ENCODE measurements around the gene SLC39A11. TPM values are rescaled to one million over a fixed set of nuclear protein-coding genes. Genes with fewer than 3 reads are reported as not detected.

The SLC39A11 gene
- total RNA-seq, 1 donor from 2014 or later = 23.2 TPM

GRCh38 chr17:72662827-72663190, 429.7 kb downstream of the SLC39A11 start:
- Mint-ChIP-seq H3K36me3 (no peaks in the 10 kb centered on the region), H3K9me3 (peaks cover 16% of the 10 kb centered on the region), H3K27me3 (no peaks in the 10 kb centered on the region), H3K4me1 (ENCODE audit: unreplicated experiment) (peaks cover 35% of the 10 kb centered on the region), H3K4me3 (no peak overlapping the region), H3K27ac (no peak overlapping the region)
- no peak for DNase-seq (ENCODE audit: extremely low spot score, unreplicated experiment)
- TF ChIP-seq, protein P1, sequence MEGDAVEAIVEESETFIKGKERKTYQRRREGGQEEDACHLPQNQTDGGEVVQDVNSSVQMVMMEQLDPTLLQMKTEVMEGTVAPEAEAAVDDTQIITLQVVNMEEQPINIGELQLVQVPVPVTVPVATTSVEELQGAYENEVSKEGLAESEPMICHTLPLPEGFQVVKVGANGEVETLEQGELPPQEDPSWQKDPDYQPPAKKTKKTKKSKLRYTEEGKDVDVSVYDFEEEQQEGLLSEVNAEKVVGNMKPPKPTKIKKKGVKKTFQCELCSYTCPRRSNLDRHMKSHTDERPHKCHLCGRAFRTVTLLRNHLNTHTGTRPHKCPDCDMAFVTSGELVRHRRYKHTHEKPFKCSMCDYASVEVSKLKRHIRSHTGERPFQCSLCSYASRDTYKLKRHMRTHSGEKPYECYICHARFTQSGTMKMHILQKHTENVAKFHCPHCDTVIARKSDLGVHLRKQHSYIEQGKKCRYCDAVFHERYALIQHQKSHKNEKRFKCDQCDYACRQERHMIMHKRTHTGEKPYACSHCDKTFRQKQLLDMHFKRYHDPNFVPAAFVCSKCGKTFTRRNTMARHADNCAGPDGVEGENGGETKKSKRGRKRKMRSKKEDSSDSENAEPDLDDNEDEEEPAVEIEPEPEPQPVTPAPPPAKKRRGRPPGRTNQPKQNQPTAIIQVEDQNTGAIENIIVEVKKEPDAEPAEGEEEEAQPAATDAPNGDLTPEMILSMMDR (conservative IDR thresholded peaks at IDR 0.05) = no peak

DNA sequence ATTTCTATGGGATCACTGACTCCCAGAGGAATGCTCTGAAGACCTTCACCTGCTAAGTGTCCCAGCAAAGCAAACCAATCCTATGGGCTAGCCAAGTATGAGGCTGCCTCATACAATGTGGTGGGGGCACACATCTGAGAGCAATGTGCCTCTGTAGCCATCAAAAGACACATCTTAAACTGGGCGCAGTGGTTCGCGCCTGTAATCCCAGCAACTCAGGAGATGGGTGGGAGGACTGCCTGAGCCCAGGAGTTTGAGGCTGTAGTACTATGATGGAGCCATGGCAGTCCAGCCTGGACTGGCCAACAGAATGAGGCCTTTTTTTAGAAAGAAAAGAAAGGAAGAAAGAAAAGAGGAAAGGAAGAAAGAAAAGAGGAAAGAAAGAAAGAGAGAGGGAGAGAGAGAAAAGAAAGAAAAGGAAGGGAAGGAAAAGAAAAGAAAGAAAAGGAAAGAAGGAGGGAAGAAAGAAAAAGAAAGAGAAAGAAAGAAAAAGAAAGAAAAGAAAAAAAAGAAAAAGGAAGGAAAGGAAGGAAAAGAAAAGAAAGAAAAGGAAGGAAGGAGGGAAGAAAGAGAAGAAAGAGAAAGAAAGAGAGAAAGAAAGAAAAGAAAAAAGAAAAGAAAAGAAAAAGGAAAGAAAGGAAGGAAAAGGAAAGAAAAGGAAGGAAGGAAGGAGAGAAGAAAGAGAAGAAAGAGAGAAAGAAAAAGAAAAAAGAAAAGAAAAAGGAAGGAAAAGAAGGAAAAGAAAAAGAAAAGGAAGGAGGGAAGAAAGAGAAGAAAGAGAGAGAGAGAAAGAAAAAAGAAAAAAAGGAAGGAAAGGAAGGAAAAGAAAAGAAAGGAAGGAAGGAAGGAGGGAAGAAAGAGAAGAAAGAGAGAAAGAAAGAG, 430.3 kb downstream of the SLC39A11 start:
- Mint-ChIP-seq H3K36me3 (no peaks in the 10 kb centered on the region), H3K4me3 (peak overlapping the region; percentile 6), H3K9me3 (peaks cover 16% of the 10 kb centered on the region), H3K4me1 (ENCODE audit: unreplicated experiment) (peaks cover 35% of the 10 kb centered on the region), H3K27ac (peak overlapping the region; percentile 92), H3K27me3 (no peaks in the 10 kb centered on the region)
- TF ChIP-seq, protein P1 (conservative IDR thresholded peaks at IDR 0.05) = no peak
- DNase-seq (ENCODE audit: extremely low spot score, unreplicated experiment) = no peak

DNA sequence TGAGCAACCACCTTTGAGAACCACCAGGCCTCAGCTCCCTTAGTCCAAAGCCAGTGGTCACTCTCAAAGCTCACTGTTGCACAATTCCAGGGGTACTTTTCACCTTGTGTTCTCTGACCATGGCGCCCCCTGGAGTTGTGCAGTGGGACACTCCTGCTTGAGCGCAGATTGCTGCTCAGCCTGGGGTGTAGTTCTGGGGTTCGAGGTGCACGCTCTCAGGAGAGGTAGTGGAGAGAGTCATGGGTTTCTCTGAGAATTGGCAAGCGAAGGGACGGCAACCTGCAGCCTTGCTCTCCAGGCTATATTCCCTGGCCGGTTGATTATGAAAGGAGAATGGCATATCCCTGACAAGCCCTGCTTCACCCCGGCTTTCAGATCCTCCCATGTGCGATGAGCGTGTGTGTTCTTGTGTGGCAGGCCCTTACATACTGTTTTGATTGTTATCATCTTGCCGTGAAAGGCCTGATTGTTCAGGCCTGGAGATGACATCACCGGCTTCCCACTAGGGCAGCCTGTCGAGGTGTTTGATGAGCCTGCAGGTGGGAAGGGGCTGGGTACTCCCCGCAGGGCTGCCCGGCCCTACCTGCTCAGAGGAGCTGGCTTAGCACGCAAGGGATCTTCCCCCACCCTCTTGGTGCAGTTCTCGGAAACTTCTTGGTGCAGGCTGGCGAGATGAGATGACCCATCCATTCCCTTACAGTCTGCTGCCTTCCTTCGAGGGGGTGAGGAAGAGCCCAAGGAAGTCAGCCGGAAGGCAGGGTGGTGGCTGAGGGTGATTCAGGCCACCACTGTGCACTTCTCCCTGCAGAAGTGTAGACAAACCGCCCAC, 431.2 kb downstream of the SLC39A11 start:
- Mint-ChIP-seq H3K9me3 (peaks cover 16% of the 10 kb centered on the region), H3K4me1 (ENCODE audit: unreplicated experiment) (peaks cover 28% of the 10 kb centered on the region), H3K4me3 (peak overlapping the region; percentile 68), H3K36me3 (no peaks in the 10 kb centered on the region), H3K27ac (peak overlapping the region; percentile 92), H3K27me3 (no peaks in the 10 kb centered on the region)
- DNase-seq (ENCODE audit: extremely low spot score, unreplicated experiment) = no peak
- TF ChIP-seq, protein P1 (conservative IDR thresholded peaks at IDR 0.05) = peak; percentile 68

DNA sequence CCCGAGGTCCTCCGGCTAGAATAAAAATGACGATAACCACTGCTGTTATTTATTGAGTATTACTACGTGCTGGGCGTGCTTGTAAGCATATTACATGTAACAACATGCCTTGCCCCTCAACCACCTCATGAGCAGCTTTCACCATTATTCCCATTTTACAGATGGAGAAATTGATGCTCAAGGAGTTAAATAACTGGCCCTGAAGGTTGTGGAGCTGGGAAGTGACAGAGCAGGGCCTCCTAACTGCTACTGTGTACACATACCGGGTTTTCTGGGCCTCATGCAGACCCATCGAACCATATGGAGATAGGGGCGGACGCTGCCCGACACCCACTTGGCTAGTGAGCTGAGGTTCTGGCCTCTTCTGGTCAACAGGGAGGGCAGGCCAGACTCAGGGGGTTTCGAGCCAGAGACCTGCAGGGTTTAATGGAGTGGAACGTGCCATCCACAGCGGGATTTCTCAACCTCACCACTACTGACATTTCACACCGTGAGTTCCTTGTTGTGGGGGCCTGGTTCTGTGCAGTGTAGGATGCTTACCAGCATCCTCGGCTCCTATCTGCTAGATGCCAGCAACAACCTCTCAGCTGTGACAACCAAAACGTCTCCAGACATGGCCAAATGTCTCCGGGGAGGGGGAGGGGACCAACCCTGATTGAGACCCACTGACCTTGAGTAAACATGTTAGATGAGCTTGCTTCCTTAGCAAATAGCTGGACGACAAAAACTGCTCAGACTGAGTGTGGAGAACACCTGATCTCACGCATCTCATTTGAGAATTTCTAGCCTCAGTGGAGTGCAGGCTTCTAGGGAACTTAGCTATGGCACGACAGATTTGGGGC, 432.0 kb downstream of the SLC39A11 start:
- Mint-ChIP-seq H3K9me3 (peaks cover 16% of the 10 kb centered on the region), H3K27me3 (no peaks in the 10 kb centered on the region), H3K4me1 (ENCODE audit: unreplicated experiment) (peaks cover 28% of the 10 kb centered on the region), H3K4me3 (peak overlapping the region; percentile 68), H3K27ac (peak overlapping the region; percentile 92), H3K36me3 (no peaks in the 10 kb centered on the region)
- no peak for DNase-seq (ENCODE audit: extremely low spot score, unreplicated experiment)
- TF ChIP-seq, protein P1 (conservative IDR thresholded peaks at IDR 0.05) = no peak

- peaks cover 15% of the 10 kb centered on the region for H3K9me3 Mint-ChIP-seq
- TF ChIP-seq, protein P1 (conservative IDR thresholded peaks at IDR 0.05) = no peak
- H3K4me1 Mint-ChIP-seq (ENCODE audit: unreplicated experiment) = peaks cover 30% of the 10 kb centered on the region
- no peaks in the 10 kb centered on the region for H3K27me3 Mint-ChIP-seq
- H3K36me3 Mint-ChIP-seq = no peaks in the 10 kb centered on the region
- no peak overlapping the region for H3K27ac Mint-ChIP-seq
- H3K4me3 Mint-ChIP-seq = no peak overlapping the region
- DNase-seq (ENCODE audit: extremely low spot score, unreplicated experiment) = no peak
Observed at GRCh38 chr17:72659811-72660210, 432.7 kb downstream of the SLC39A11 start.

All from type B pancreatic cell (in vitro differentiated cells).